Stimulated activated memory B cell treated with anti-CD40 and anti-IgM and Interleukin-4, amounts not matched to agents 10 μg/mL and 1 μg/mL and 100 μg/mL, for 72 hours (primary cell): Measurements from ENCODE around the gene USP31.
"Not testable (repeated sequence)": the region's sequence is repeated elsewhere in the genome, so short reads cannot be mapped to it uniquely, and the experiment has no call there.

ENCODE experiments used
- ATAC-seq: fragments of 150-1000 bp; cut with Tn5 transposase; 2 replicates; pipeline ENCODE4 v1.10.0; 2021
- H3K27ac Mint-ChIP-seq: one replicate; pipeline ENCODE4 v1.8.0; 2022; ENCODE audit warnings: mild to moderate bottlenecking, mixed read lengths
- H3K27me3 Mint-ChIP-seq: one replicate; pipeline ENCODE4 v1.8.0; 2022; ENCODE audit warnings: mixed read lengths
- H3K36me3 Mint-ChIP-seq: one replicate; pipeline ENCODE4 v1.8.0; 2022; ENCODE audit warnings: mixed read lengths
- H3K4me1 Mint-ChIP-seq: one replicate; pipeline ENCODE4 v1.8.0; 2022; ENCODE audit warnings: mixed read lengths
- H3K4me3 Mint-ChIP-seq: one replicate; pipeline ENCODE4 v1.8.0; 2022; ENCODE audit warnings: mild to moderate bottlenecking, moderate library complexity, mixed read lengths
- H3K9me3 Mint-ChIP-seq: one replicate; pipeline ENCODE4 v1.8.0; 2022; ENCODE audit warnings: mixed read lengths

The USP31 gene

GRCh38 chr16:23146877-23147601, 2.2 kb downstream of the USP31 start:
- no peaks in the 10 kb centered on the region for H3K36me3 Mint-ChIP-seq
- no peak overlapping the region for H3K4me3 Mint-ChIP-seq
- H3K9me3 Mint-ChIP-seq: no peaks in the 10 kb centered on the region

GRCh38 chr16:23145608-23146007, 3.6 kb downstream of the USP31 start:
- no peaks in the 10 kb centered on the region for H3K36me3 Mint-ChIP-seq
- peaks cover 16% of the 10 kb centered on the region for H3K4me1 Mint-ChIP-seq
- no peaks in the 10 kb centered on the region for H3K9me3 Mint-ChIP-seq
- H3K27me3 Mint-ChIP-seq: no peaks in the 10 kb centered on the region
- H3K27ac Mint-ChIP-seq: no peak overlapping the region
- no peak overlapping the region for H3K4me3 Mint-ChIP-seq
- ATAC-seq: no peak

More at GRCh38 chr16:23146877-23147601, 2.2 kb downstream of the USP31 start:
- H3K27me3 Mint-ChIP-seq: no peaks in the 10 kb centered on the region
- ATAC-seq: no peak
- peaks cover 16% of the 10 kb centered on the region for H3K4me1 Mint-ChIP-seq
- H3K27ac Mint-ChIP-seq: no peak overlapping the region

- Mint-ChIP-seq H3K36me3 (no peaks in the 10 kb centered on the region), H3K4me3 (no peak overlapping the region), H3K27ac (no peak overlapping the region), H3K9me3 (no peaks in the 10 kb centered on the region), H3K27me3 (no peaks in the 10 kb centered on the region), H3K4me1 (peaks cover 16% of the 10 kb centered on the region)
- ATAC-seq: no peak
These were observed 4.1 kb downstream of the USP31 start for GRCh38 chr16:23145186-23145585.

GRCh38 chr16:23144393-23144792, 4.9 kb downstream of the USP31 start:
- not testable (repeated sequence) for H3K27ac Mint-ChIP-seq, H3K36me3 Mint-ChIP-seq, H3K4me1 Mint-ChIP-seq, ATAC-seq, H3K9me3 Mint-ChIP-seq, H3K4me3 Mint-ChIP-seq, H3K27me3 Mint-ChIP-seq

GRCh38 chr16:23143391-23143790, 5.9 kb downstream of the USP31 start:
- H3K4me3 Mint-ChIP-seq: no peak overlapping the region
- H3K27me3 Mint-ChIP-seq: no peaks in the 10 kb centered on the region
- peaks cover 6% of the 10 kb centered on the region for H3K4me1 Mint-ChIP-seq
- no peak for ATAC-seq
- H3K36me3 Mint-ChIP-seq: peaks cover 6% of the 10 kb centered on the region
- H3K27ac Mint-ChIP-seq: no peak overlapping the region
- peaks cover 5% of the 10 kb centered on the region for H3K9me3 Mint-ChIP-seq

GRCh38 chr16:23141959-23142740, 7.1 kb downstream of the USP31 start:
- Mint-ChIP-seq H3K36me3 (peaks cover 16% of the 10 kb centered on the region), H3K27me3 (no peaks in the 10 kb centered on the region), H3K27ac (no peak overlapping the region), H3K9me3 (peaks cover 9% of the 10 kb centered on the region), H3K4me1 (no peaks in the 10 kb centered on the region), H3K4me3 (no peak overlapping the region)
- no peak for ATAC-seq

- peaks cover 16% of the 10 kb centered on the region for H3K36me3 Mint-ChIP-seq
- H3K9me3 Mint-ChIP-seq: peaks cover 9% of the 10 kb centered on the region
- ATAC-seq: no peak
- H3K27me3 Mint-ChIP-seq: no peaks in the 10 kb centered on the region
- H3K4me3 Mint-ChIP-seq: no peak overlapping the region
- H3K27ac Mint-ChIP-seq: no peak overlapping the region
- no peaks in the 10 kb centered on the region for H3K4me1 Mint-ChIP-seq
These were observed 7.8 kb downstream of the USP31 start for GRCh38 chr16:23141500-23141899.

- H3K36me3 Mint-ChIP-seq: peaks cover 20% of the 10 kb centered on the region
- ATAC-seq: no peak
These were observed 8.2 kb downstream of the USP31 start for GRCh38 chr16:23141033-23141432.

GRCh38 chr16:23140107-23140506, 9.1 kb downstream of the USP31 start:
- H3K27ac Mint-ChIP-seq: no peak overlapping the region
- peaks cover 9% of the 10 kb centered on the region for H3K9me3 Mint-ChIP-seq
- ATAC-seq: no peak
- H3K4me1 Mint-ChIP-seq: no peaks in the 10 kb centered on the region
- H3K36me3 Mint-ChIP-seq: peaks cover 27% of the 10 kb centered on the region
- H3K4me3 Mint-ChIP-seq: no peak overlapping the region
- no peaks in the 10 kb centered on the region for H3K27me3 Mint-ChIP-seq

More at GRCh38 chr16:23141033-23141432, 8.2 kb downstream of the USP31 start:
- no peak overlapping the region for H3K4me3 Mint-ChIP-seq
- H3K27ac Mint-ChIP-seq: no peak overlapping the region
- H3K4me1 Mint-ChIP-seq: no peaks in the 10 kb centered on the region
- no peaks in the 10 kb centered on the region for H3K27me3 Mint-ChIP-seq
- H3K9me3 Mint-ChIP-seq: peaks cover 9% of the 10 kb centered on the region

- H3K36me3 Mint-ChIP-seq: peaks cover 39% of the 10 kb centered on the region
These were observed 11.4 kb downstream of the USP31 start for GRCh38 chr16:23137818-23138217.

GRCh38 chr16:23137256-23137655, 12.0 kb downstream of the USP31 start:
- no peak overlapping the region for H3K4me3 Mint-ChIP-seq
- peaks cover 39% of the 10 kb centered on the region for H3K36me3 Mint-ChIP-seq
- H3K9me3 Mint-ChIP-seq: peaks cover 9% of the 10 kb centered on the region
- H3K27me3 Mint-ChIP-seq: no peaks in the 10 kb centered on the region
- no peaks in the 10 kb centered on the region for H3K4me1 Mint-ChIP-seq
- no peak overlapping the region for H3K27ac Mint-ChIP-seq
- no peak for ATAC-seq

More at GRCh38 chr16:23137818-23138217, 11.4 kb downstream of the USP31 start:
- Mint-ChIP-seq H3K27ac (no peak overlapping the region), H3K4me1 (no peaks in the 10 kb centered on the region), H3K9me3 (peaks cover 9% of the 10 kb centered on the region), H3K27me3 (no peaks in the 10 kb centered on the region), H3K4me3 (no peak overlapping the region)
- no peak for ATAC-seq

GRCh38 chr16:23134274-23134673, 15.0 kb downstream of the USP31 start:
- peaks cover 9% of the 10 kb centered on the region for H3K9me3 Mint-ChIP-seq
- ATAC-seq: no peak
- H3K36me3 Mint-ChIP-seq: peaks cover 39% of the 10 kb centered on the region
- no peak overlapping the region for H3K4me3 Mint-ChIP-seq
- no peaks in the 10 kb centered on the region for H3K4me1 Mint-ChIP-seq
- H3K27ac Mint-ChIP-seq: no peak overlapping the region
- H3K27me3 Mint-ChIP-seq: no peaks in the 10 kb centered on the region

- H3K4me1 Mint-ChIP-seq: no peaks in the 10 kb centered on the region
- no peaks in the 10 kb centered on the region for H3K27me3 Mint-ChIP-seq
- peaks cover 3% of the 10 kb centered on the region for H3K9me3 Mint-ChIP-seq
- H3K4me3 Mint-ChIP-seq: no peak overlapping the region
- ATAC-seq: no peak
- peaks cover 29% of the 10 kb centered on the region for H3K36me3 Mint-ChIP-seq
- H3K27ac Mint-ChIP-seq: no peak overlapping the region
These were observed 16.3 kb downstream of the USP31 start for GRCh38 chr16:23132775-23133463.

GRCh38 chr16:23131931-23132621, 17.2 kb downstream of the USP31 start:
- Mint-ChIP-seq H3K4me3 (no peak overlapping the region), H3K27ac (no peak overlapping the region), H3K4me1 (no peaks in the 10 kb centered on the region), H3K27me3 (no peaks in the 10 kb centered on the region), H3K9me3 (no peaks in the 10 kb centered on the region), H3K36me3 (peaks cover 23% of the 10 kb centered on the region)
- no peak for ATAC-seq

- no peak overlapping the region for H3K27ac Mint-ChIP-seq
- H3K9me3 Mint-ChIP-seq: no peaks in the 10 kb centered on the region
- H3K4me3 Mint-ChIP-seq: no peak overlapping the region
- peaks cover 23% of the 10 kb centered on the region for H3K36me3 Mint-ChIP-seq
- no peaks in the 10 kb centered on the region for H3K27me3 Mint-ChIP-seq
- no peak for ATAC-seq
- H3K4me1 Mint-ChIP-seq: no peaks in the 10 kb centered on the region
These were observed 17.8 kb downstream of the USP31 start for GRCh38 chr16:23131436-23131835.
